Measurements from ENCODE around the gene SLC13A2. TPM values are rescaled to one million over a fixed set of nuclear protein-coding genes. Genes with fewer than 3 reads are reported as not detected.

The SLC13A2 gene
- total and polyA plus RNA-seq, 3 donors from 2014 or later = 0.44 to 0.93 (median 0.79) TPM

DNA sequence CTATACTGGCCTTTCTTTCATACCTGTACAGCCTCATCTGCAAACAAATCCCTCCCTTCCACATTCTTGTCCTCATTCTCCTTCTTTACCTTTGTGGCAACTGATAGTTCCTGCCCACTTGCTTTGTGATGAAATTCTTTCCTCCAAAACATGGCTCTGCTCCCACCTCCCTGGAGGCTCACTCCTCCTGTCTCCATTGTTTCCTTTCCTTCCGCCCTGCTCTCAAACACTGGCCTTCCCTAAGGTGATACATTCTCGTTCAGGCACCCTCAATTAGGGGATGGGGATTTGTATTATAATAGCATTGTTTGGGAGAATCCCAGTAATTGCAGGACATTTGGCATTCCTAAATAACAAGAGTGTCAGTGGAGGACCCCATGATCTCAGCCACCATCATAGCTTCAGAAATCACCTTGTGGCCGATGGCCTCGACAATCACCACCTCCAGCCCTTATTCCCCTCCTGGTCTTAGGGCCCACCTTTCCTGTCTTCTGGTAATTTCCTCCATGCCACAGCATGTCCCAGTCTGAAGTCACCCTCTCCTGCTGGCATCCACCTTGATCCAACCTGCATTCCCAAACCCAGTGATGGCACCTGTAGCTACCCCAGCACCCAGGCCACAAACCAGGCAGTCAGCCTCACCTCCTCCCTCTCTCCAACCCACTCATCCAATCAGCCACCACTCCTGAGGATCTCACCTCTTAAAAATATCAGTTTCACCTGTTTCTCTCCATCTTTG is 71.1 kb downstream of the SLC13A2 start:
- no peaks in the 10 kb centered on the region for H3K36me3 ChIP-seq (ENCODE audit: low read depth, missing control alignments)
- no peak for DNase-seq
- H3K27ac ChIP-seq = no peak overlapping the region
- TF ChIP-seq, protein P1, sequence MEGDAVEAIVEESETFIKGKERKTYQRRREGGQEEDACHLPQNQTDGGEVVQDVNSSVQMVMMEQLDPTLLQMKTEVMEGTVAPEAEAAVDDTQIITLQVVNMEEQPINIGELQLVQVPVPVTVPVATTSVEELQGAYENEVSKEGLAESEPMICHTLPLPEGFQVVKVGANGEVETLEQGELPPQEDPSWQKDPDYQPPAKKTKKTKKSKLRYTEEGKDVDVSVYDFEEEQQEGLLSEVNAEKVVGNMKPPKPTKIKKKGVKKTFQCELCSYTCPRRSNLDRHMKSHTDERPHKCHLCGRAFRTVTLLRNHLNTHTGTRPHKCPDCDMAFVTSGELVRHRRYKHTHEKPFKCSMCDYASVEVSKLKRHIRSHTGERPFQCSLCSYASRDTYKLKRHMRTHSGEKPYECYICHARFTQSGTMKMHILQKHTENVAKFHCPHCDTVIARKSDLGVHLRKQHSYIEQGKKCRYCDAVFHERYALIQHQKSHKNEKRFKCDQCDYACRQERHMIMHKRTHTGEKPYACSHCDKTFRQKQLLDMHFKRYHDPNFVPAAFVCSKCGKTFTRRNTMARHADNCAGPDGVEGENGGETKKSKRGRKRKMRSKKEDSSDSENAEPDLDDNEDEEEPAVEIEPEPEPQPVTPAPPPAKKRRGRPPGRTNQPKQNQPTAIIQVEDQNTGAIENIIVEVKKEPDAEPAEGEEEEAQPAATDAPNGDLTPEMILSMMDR (IDR thresholded peaks at IDR 0.05) = no peak
- no peak for TF ChIP-seq POLR2A (IDR thresholded peaks at IDR 0.05)
- no peak overlapping the region for H3K4me3 ChIP-seq
- WGBS, 2 donors = 88 to 92% methylated on average over 4 of the region's 4 CpGs
- H3K27me3 ChIP-seq = no peaks in the 10 kb centered on the region
- H3K4me1 ChIP-seq = peaks cover 3% of the 10 kb centered on the region
- H3K9me3 ChIP-seq = no peaks in the 10 kb centered on the region
- intact Hi-C loops (cut with DNase I; ENCODE audit: low total_unique reads) = no loop called here

DNA sequence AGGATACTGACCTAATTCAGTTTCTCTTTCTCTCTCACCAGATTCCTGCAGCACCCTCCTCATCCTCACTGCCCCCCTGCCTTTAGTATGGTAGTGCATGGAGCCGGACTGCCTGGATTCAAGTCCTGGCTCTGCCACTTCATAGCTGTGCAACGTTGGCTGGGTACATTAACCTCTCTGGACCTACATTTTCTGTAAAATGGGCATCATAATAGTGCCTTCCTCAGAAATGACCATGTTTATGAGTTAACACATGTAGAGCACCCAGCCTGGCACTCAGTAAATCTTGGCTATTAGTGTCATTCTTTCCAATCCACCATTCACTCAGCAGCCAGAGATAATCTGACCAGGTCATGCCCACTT is 71.7 kb downstream of the SLC13A2 start:
- WGBS, 2 donors = 91 to 94% methylated on average over 2 of the region's 2 CpGs

DNA sequence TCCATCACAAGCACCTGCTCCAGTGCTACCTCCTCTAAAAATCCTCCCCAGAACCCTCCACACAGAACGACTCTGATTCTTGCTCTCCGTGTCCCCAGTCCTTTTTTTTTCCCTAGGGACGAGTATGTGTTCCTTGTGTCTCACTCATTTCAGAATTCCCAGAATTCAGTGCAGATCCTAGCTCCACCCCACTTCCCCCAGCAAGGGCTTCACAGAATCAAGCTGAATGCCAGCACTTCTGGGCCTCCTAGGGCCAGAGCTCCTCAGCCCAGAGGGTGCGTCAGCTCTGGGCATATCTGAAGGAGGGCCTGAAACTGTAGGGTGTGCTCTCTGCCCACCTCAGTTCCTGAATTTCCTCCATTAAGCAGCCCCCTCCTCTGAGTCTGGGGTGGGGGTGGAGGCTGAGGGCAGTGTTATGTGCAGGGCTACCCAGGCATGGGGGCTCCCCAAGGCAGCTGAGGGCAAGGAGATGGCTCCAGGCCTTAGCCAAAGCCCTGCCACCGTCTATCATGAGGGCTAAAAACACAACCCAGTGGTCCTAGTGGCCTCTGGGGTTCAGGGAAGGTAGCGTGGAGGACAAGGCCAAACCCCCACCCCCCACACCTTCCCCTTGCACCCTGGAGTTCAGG is 72.5 kb downstream of the SLC13A2 start:
- WGBS, 2 donors = 81 to 84% methylated on average over 5 to 6 of the region's 6 CpGs
- intact Hi-C loops (cut with DNase I; ENCODE audit: low total_unique reads) = no loop called here
- no peaks in the 10 kb centered on the region for H3K27me3 ChIP-seq
- H3K9me3 ChIP-seq = no peaks in the 10 kb centered on the region
- TF ChIP-seq, protein P1 (IDR thresholded peaks at IDR 0.05) = no peak
- no peak for TF ChIP-seq POLR2A (IDR thresholded peaks at IDR 0.05)
- H3K4me3 ChIP-seq = no peak overlapping the region
- H3K27ac ChIP-seq = no peak overlapping the region
- peaks cover 10% of the 10 kb centered on the region for H3K4me1 ChIP-seq
- no peaks in the 10 kb centered on the region for H3K36me3 ChIP-seq (ENCODE audit: low read depth, missing control alignments)
- DNase-seq = no peak

More for the DNA sequence above, 71.7 kb downstream of the SLC13A2 start:
- intact Hi-C loops (cut with DNase I; ENCODE audit: low total_unique reads) = no loop called here
- TF ChIP-seq POLR2A (IDR thresholded peaks at IDR 0.05) = no peak
- TF ChIP-seq, protein P1 (IDR thresholded peaks at IDR 0.05) = no peak
- no peaks in the 10 kb centered on the region for H3K36me3 ChIP-seq (ENCODE audit: low read depth, missing control alignments)
- no peaks in the 10 kb centered on the region for H3K9me3 ChIP-seq
- H3K4me3 ChIP-seq = no peak overlapping the region
- no peak overlapping the region for H3K27ac ChIP-seq
- H3K27me3 ChIP-seq = no peaks in the 10 kb centered on the region
- H3K4me1 ChIP-seq = peaks cover 7% of the 10 kb centered on the region
- no peak for DNase-seq

DNA sequence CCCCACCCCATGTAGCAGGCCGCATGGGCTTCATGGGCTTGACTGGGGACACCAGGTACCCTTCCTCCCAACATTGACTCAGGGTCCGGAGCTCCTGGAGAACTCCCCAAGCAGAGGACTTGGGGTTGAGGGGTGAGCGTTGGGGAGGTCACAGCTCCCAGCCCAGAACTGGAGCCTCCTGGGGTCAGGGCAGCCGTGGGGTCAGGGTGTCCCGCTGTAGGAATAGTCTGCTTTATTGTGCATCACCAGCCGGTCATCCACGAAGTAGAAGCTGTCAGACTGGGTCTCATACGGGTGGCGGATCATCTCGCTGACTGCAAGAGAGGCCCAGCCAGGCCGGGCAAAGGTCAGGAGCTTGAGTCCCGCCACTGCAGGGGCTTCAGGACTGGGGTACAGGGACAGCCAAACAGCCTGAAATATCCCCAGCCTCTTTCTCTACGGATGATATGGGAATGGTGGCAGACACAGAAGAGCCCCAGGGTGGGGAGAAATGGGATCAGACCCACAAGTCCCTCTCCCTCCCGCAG is 73.7 kb downstream of the SLC13A2 start:
- no peak overlapping the region for H3K27ac ChIP-seq
- H3K27me3 ChIP-seq = no peaks in the 10 kb centered on the region
- 89 to 96% methylated on average over 4 to 14 of the region's 14 CpGs for WGBS, 2 donors
- no peak for DNase-seq
- TF ChIP-seq, protein P1 (IDR thresholded peaks at IDR 0.05) = no peak
- no peak for TF ChIP-seq POLR2A (IDR thresholded peaks at IDR 0.05)
- H3K9me3 ChIP-seq = no peaks in the 10 kb centered on the region
- no peaks in the 10 kb centered on the region for H3K36me3 ChIP-seq (ENCODE audit: low read depth, missing control alignments)
- intact Hi-C loops (cut with DNase I; ENCODE audit: low total_unique reads) = no loop called here
- peaks cover 12% of the 10 kb centered on the region for H3K4me1 ChIP-seq
- H3K4me3 ChIP-seq = no peak overlapping the region

Other genes starting within 250 kb of the SLC13A2 start
- gene TMEM97, start 154.4 kb upstream of the SLC13A2 start, total RNA-seq = 100 to 1,000 TPM; 118 to 139 TPM
- gene TMEM97, start 154.4 kb upstream of the SLC13A2 start, polyA plus RNA-seq (ENCODE audit: insufficient read depth, low read depth, low replicate concordance) = 108 TPM
- 10 to 100 TPM; 79.8 to 94.8 TPM for gene IFT20, start 138.2 kb upstream of the SLC13A2 start, total RNA-seq
- gene IFT20, start 138.2 kb upstream of the SLC13A2 start, polyA plus RNA-seq (ENCODE audit: insufficient read depth, low read depth, low replicate concordance) = 104 TPM
- gene TNFAIP1, start 137.9 kb upstream of the SLC13A2 start, total RNA-seq = 10 to 100 TPM; 42.9 to 65.7 TPM
- gene TNFAIP1, start 137.9 kb upstream of the SLC13A2 start, polyA plus RNA-seq (ENCODE audit: insufficient read depth, low read depth, low replicate concordance) = 41.8 TPM
- 100 to 1,000 TPM; 143 to 154 TPM for gene POLDIP2, start 116.1 kb upstream of the SLC13A2 start, total RNA-seq
- 139 TPM for gene POLDIP2, start 116.1 kb upstream of the SLC13A2 start, polyA plus RNA-seq (ENCODE audit: insufficient read depth, low read depth, low replicate concordance)
- gene SEBOX, start 108.4 kb upstream of the SLC13A2 start, total RNA-seq = not detected
- not detected for gene SEBOX, start 108.4 kb upstream of the SLC13A2 start, polyA plus RNA-seq (ENCODE audit: insufficient read depth, low read depth, low replicate concordance)
- 10 to 100 TPM in 1 of 2 donors, 1 to 10 TPM in 1; 9.7 to 57.9 TPM for gene VTN, start 103.3 kb upstream of the SLC13A2 start, total RNA-seq
- gene VTN, start 103.3 kb upstream of the SLC13A2 start, polyA plus RNA-seq (ENCODE audit: insufficient read depth, low read depth, low replicate concordance) = 6.5 TPM
- gene SARM1, start 102.0 kb upstream of the SLC13A2 start, total RNA-seq = 10 to 100 TPM; 18.6 to 19.9 TPM
- 6.6 TPM for gene SARM1, start 102.0 kb upstream of the SLC13A2 start, polyA plus RNA-seq (ENCODE audit: insufficient read depth, low read depth, low replicate concordance)
- 10 to 100 TPM; 13.5 to 13.7 TPM for gene SLC46A1, start 67.4 kb upstream of the SLC13A2 start, total RNA-seq
- gene SLC46A1, start 67.4 kb upstream of the SLC13A2 start, polyA plus RNA-seq (ENCODE audit: insufficient read depth, low read depth, low replicate concordance) = 7.5 TPM
- gene FOXN1, start 32.7 kb downstream of the SLC13A2 start, total RNA-seq = under 1 TPM; 0.24 to 0.50 TPM
- 0.69 TPM for gene FOXN1, start 32.7 kb downstream of the SLC13A2 start, polyA plus RNA-seq (ENCODE audit: insufficient read depth, low read depth, low replicate concordance)
- 100 to 1,000 TPM; 175 to 180 TPM for gene UNC119, start 79.0 kb downstream of the SLC13A2 start, total RNA-seq
- gene UNC119, start 79.0 kb downstream of the SLC13A2 start, polyA plus RNA-seq (ENCODE audit: insufficient read depth, low read depth, low replicate concordance) = 94.9 TPM
- gene PIGS, start 97.9 kb downstream of the SLC13A2 start, total RNA-seq = 100 to 1,000 TPM in 1 of 2 donors, 10 to 100 TPM in 1; 92.4 to 124 TPM
- 57.7 TPM for gene PIGS, start 97.9 kb downstream of the SLC13A2 start, polyA plus RNA-seq (ENCODE audit: insufficient read depth, low read depth, low replicate concordance)
- gene ALDOC, start 103.3 kb downstream of the SLC13A2 start, total RNA-seq = 10 to 100 TPM; 30.7 to 65.8 TPM
- 29.2 TPM for gene ALDOC, start 103.3 kb downstream of the SLC13A2 start, polyA plus RNA-seq (ENCODE audit: insufficient read depth, low read depth, low replicate concordance)
- gene SPAG5, start 125.4 kb downstream of the SLC13A2 start, total RNA-seq = 100 to 1,000 TPM in 1 of 2 donors, 10 to 100 TPM in 1; 79.4 to 116 TPM
- 232 TPM for gene SPAG5, start 125.4 kb downstream of the SLC13A2 start, polyA plus RNA-seq (ENCODE audit: insufficient read depth, low read depth, low replicate concordance)
- gene RSKR, start 140.5 kb downstream of the SLC13A2 start, total RNA-seq = 10 to 100 TPM; 38.0 to 41.7 TPM
- 18.1 TPM for gene RSKR, start 140.5 kb downstream of the SLC13A2 start, polyA plus RNA-seq (ENCODE audit: insufficient read depth, low read depth, low replicate concordance)
- gene BLTP2, start 171.5 kb downstream of the SLC13A2 start, total RNA-seq = 100 to 1,000 TPM; 128 to 147 TPM
- gene BLTP2, start 171.5 kb downstream of the SLC13A2 start, polyA plus RNA-seq (ENCODE audit: insufficient read depth, low read depth, low replicate concordance) = 84.7 TPM
- 10 to 100 TPM; 59.7 to 65.0 TPM for gene SDF2, start 188.3 kb downstream of the SLC13A2 start, total RNA-seq
- 64.6 TPM for gene SDF2, start 188.3 kb downstream of the SLC13A2 start, polyA plus RNA-seq (ENCODE audit: insufficient read depth, low read depth, low replicate concordance)
- gene SUPT6H, start 188.6 kb downstream of the SLC13A2 start, total RNA-seq = 100 to 1,000 TPM; 121 to 129 TPM
- gene SUPT6H, start 188.6 kb downstream of the SLC13A2 start, polyA plus RNA-seq (ENCODE audit: insufficient read depth, low read depth, low replicate concordance) = 64.8 TPM
- gene PROCA1, start 238.2 kb downstream of the SLC13A2 start, total RNA-seq = 100 to 1,000 TPM in 1 of 2 donors, 10 to 100 TPM in 1; 90.2 to 322 TPM
- gene PROCA1, start 238.2 kb downstream of the SLC13A2 start, polyA plus RNA-seq (ENCODE audit: insufficient read depth, low read depth, low replicate concordance) = 286 TPM
- gene RAB34, start 244.2 kb downstream of the SLC13A2 start, total RNA-seq = 10 to 100 TPM; 30.4 to 47.3 TPM
- gene RAB34, start 244.2 kb downstream of the SLC13A2 start, polyA plus RNA-seq (ENCODE audit: insufficient read depth, low read depth, low replicate concordance) = 42.1 TPM
- 100 to 1,000 TPM; 200 to 343 TPM for gene RPL23A, start 246.3 kb downstream of the SLC13A2 start, total RNA-seq
- gene RPL23A, start 246.3 kb downstream of the SLC13A2 start, polyA plus RNA-seq (ENCODE audit: insufficient read depth, low read depth, low replicate concordance) = 757 TPM

Measured in testis (tissue), 3 donors.